ENCODE data around the gene CALD1. TPM values are rescaled to one million over a fixed set of nuclear protein-coding genes. Genes with fewer than 3 reads are reported as not detected.

Gene CALD1
- polyA plus RNA-seq, 1 donor (not counting 4 experiments of a cell fraction or from before 2014, with no cell fraction given): 229 TPM

DNA sequence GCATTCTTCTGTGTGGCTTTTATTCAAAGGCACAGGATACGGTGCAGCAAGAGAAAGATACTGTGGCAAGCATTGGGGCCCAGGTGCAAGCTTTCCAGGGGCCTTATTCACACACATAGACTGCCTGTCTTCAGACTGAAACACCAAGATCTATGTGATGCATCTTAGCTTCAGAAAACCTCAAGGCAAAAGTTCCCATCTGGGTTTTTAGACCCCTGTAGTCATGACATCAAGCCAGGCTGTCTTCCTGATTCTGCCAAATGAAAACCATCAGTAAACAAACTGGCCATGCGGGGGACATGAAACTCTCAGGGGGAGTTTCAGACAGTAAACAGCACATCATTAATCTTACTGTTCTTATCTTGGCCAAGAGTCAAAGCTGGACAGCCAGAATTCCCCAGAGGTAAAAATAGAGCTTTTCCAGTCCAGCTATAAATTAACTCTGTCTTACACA lies 216.7 kb downstream of the CALD1 start:
- FAIRE-seq: no peak
- dilution Hi-C loops (cut with MboI; ENCODE audit: extremely low pct_ligation_motif_present, low sequenced_read_pairs): loop anchor here (25.0 kb wide), 1 partner anchor 166 kb away; the partner anchor contains the start of gene CYREN
- no peak overlapping the region for H3K9ac ChIP-seq (ENCODE audit: control insufficient read depth, extremely low read depth, insufficient read depth, low read length)

DNA sequence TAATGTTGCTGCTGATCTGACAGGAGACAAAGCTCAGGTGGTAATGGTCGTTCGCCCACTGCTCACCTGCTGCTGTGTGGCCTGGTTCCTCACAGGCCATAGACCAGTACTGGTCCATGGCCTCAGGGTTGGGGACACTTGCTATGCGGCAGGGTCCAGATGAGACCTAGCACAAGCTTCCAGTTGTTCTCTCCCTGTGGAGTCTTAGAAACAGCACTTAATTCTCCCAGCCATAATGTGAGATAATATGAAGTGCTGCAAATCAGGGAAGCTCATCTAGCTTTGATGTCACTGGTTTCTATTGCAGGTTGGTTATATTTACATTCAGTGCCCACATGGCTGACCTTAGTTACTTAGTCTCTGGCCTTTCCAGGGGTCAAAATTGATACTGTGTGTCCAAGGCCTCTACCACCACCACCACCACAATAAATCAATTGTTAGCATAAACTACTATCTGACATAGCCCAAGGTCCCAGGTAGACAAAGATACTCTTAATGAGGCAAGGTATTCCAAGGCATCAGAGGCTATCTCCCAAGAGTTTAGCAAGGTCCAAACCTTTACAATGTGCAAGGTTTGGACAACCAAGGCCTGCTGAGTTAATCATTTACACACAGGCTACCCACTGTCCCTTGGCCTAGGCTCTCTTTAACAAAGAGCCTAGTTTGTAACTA lies 217.9 kb downstream of the CALD1 start:
- H3K9me3 ChIP-seq (ENCODE audit: control insufficient read depth, low read depth, low read length): no peaks in the 10 kb centered on the region
- H3K4me3 ChIP-seq (ENCODE audit: control insufficient read depth in 2 of 3, extremely low read depth in 1 of 3, insufficient read depth in 2 of 3, low read depth in 1 of 3, low read length in 3 of 3): no peak overlapping the region
- H4K20me1 ChIP-seq (ENCODE audit: control insufficient read depth, extremely low read depth, insufficient read depth, low read length): no peaks in the 10 kb centered on the region
- H3K79me2 ChIP-seq (ENCODE audit: control insufficient read depth, insufficient read depth, low read length): no peaks in the 10 kb centered on the region
- no peaks in the 10 kb centered on the region for H3K36me3 ChIP-seq (ENCODE audit: control insufficient read depth in 2 of 2, extremely low read depth in 1 of 2, insufficient read depth in 2 of 2, low read length in 2 of 2)
- dilution Hi-C loops (cut with MboI; ENCODE audit: extremely low pct_ligation_motif_present, low sequenced_read_pairs): loop anchor here (25.0 kb wide), 1 partner anchor 165 kb away; the partner anchor contains the start of gene CYREN
- H3K9me1 ChIP-seq (ENCODE audit: control insufficient read depth, extremely low read depth, insufficient read depth, low read length): no peaks in the 10 kb centered on the region
- DNase-seq (ENCODE audit: low read depth, low spot score): no peak
- no peak for FAIRE-seq
- H3K9ac ChIP-seq (ENCODE audit: control insufficient read depth, extremely low read depth, insufficient read depth, low read length): no peak overlapping the region
- H3K27me3 ChIP-seq (ENCODE audit: control insufficient read depth, extremely low read depth, insufficient read depth, low read length): no peaks in the 10 kb centered on the region
- no peak overlapping the region for H3K4me2 ChIP-seq (ENCODE audit: control insufficient read depth, extremely low read depth, insufficient read depth, low read depth, low read length)
- TF ChIP-seq EZH2 (IDR thresholded peaks at IDR 0.05; ENCODE audit: low read length): no peak
- TF ChIP-seq, protein P1, sequence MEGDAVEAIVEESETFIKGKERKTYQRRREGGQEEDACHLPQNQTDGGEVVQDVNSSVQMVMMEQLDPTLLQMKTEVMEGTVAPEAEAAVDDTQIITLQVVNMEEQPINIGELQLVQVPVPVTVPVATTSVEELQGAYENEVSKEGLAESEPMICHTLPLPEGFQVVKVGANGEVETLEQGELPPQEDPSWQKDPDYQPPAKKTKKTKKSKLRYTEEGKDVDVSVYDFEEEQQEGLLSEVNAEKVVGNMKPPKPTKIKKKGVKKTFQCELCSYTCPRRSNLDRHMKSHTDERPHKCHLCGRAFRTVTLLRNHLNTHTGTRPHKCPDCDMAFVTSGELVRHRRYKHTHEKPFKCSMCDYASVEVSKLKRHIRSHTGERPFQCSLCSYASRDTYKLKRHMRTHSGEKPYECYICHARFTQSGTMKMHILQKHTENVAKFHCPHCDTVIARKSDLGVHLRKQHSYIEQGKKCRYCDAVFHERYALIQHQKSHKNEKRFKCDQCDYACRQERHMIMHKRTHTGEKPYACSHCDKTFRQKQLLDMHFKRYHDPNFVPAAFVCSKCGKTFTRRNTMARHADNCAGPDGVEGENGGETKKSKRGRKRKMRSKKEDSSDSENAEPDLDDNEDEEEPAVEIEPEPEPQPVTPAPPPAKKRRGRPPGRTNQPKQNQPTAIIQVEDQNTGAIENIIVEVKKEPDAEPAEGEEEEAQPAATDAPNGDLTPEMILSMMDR (optimal IDR thresholded peaks at IDR 0.05 in 1 of 3, IDR thresholded peaks at IDR 0.05 in 1 of 3, conservative IDR thresholded peaks at IDR 0.05 in 1 of 3; ENCODE audit: extremely low read depth in 1 of 3, insufficient read depth in 2 of 3, low read length in 3 of 3): no peak
- H3K4me1 ChIP-seq (ENCODE audit: control insufficient read depth, extremely low read depth, insufficient read depth, low read length): no peaks in the 10 kb centered on the region
- no peak overlapping the region for H2AFZ ChIP-seq (ENCODE audit: control insufficient read depth, low read length)
- H3K27ac ChIP-seq (ENCODE audit: control insufficient read depth, insufficient read depth, low read length): no peak overlapping the region

More for the DNA sequence above, 216.7 kb downstream of the CALD1 start:
- H3K79me2 ChIP-seq (ENCODE audit: control insufficient read depth, insufficient read depth, low read length): no peaks in the 10 kb centered on the region
- no peak overlapping the region for H3K4me2 ChIP-seq (ENCODE audit: control insufficient read depth, extremely low read depth, insufficient read depth, low read depth, low read length)
- no peaks in the 10 kb centered on the region for H3K27me3 ChIP-seq (ENCODE audit: control insufficient read depth, extremely low read depth, insufficient read depth, low read length)
- TF ChIP-seq, protein P1 (optimal IDR thresholded peaks at IDR 0.05 in 1 of 3, IDR thresholded peaks at IDR 0.05 in 1 of 3, conservative IDR thresholded peaks at IDR 0.05 in 1 of 3; ENCODE audit: extremely low read depth in 1 of 3, insufficient read depth in 2 of 3, low read length in 3 of 3): no peak
- no peak for TF ChIP-seq EZH2 (IDR thresholded peaks at IDR 0.05; ENCODE audit: low read length)
- no peaks in the 10 kb centered on the region for H3K9me1 ChIP-seq (ENCODE audit: control insufficient read depth, extremely low read depth, insufficient read depth, low read length)
- H4K20me1 ChIP-seq (ENCODE audit: control insufficient read depth, extremely low read depth, insufficient read depth, low read length): no peaks in the 10 kb centered on the region
- no peaks in the 10 kb centered on the region for H3K4me1 ChIP-seq (ENCODE audit: control insufficient read depth, extremely low read depth, insufficient read depth, low read length)
- no peak overlapping the region for H3K4me3 ChIP-seq (ENCODE audit: control insufficient read depth in 2 of 3, extremely low read depth in 1 of 3, insufficient read depth in 2 of 3, low read depth in 1 of 3, low read length in 3 of 3)
- H3K9me3 ChIP-seq (ENCODE audit: control insufficient read depth, low read depth, low read length): no peaks in the 10 kb centered on the region
- DNase-seq (ENCODE audit: low read depth, low spot score): no peak
- H3K27ac ChIP-seq (ENCODE audit: control insufficient read depth, insufficient read depth, low read length): no peak overlapping the region
- H2AFZ ChIP-seq (ENCODE audit: control insufficient read depth, low read length): no peak overlapping the region
- H3K36me3 ChIP-seq (ENCODE audit: control insufficient read depth in 2 of 2, extremely low read depth in 1 of 2, insufficient read depth in 2 of 2, low read length in 2 of 2): no peaks in the 10 kb centered on the region

All from keratinocyte (primary cell).